ENCODE results near the gene DLEU7.
A peak's percentile ranks its signal among the peaks of the same experiment; 100 is the strongest.

Gene DLEU7

DNA sequence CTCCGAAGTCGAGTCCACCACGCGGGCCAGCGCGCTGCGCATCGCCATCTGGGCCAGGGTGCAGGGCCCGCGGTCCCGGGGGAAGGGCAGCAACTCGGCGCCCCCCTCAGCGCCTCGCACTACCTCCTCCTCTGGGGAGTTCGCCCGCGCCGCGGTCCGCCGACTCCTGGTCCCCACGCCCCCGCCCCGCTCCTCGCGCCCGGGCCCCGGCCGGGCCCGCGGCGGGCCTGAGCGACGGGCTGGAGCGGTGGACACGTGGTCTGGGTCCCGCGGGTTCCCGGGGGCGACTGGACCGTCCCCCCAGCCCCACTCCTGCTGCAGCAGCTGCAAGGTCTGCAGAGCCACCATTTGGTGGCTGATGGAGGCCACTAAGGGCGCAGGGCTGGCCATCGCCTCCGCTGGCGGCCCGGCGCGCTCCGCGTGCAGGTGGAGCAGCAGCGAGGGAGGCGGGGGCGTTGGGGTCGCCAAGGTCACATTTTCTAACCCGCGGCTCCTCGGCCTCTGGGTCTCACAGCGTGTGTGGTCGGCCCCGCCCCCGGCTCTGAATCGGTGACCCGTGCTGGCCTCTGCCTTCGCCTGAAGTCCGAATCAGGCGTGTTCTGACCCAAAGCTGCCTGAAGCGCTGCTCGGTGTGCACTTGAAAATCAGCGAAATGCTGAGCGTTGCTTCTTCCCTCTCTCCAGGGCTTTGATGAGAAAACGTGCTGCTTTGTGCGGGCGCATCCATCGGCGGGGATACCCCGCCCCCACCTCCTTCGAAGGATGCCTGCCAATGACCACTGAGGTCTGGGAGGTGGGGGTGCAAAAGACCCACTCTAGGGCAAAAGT is at the start of gene DLEU7:
Gene DLEU7, minus strand, starts transcription at position 436 of the 827 bp plus-strand sequence. Its CDS starts 46 bp downstream, at position 390.
- Histone ChIP-seq H3K9me3 (ENCODE audit: control insufficient read depth in 5 of 5, low read length in 5 of 5) (no peaks in the 10 kb centered on the region), H3K36me3 (ENCODE audit: control insufficient read depth in 5 of 5, insufficient read depth in 5 of 5, low read length in 5 of 5) (no peaks in the 10 kb centered on the region), H3K27ac (ENCODE audit: low read depth, low read length) (no peak within 1 kb of the TSS), H3K27me3 (ENCODE audit: control insufficient read depth in 5 of 5, insufficient read depth in 4 of 5, low read length in 5 of 5) (peaks cover 10 to 26% (median 19%) of the 10 kb centered on the region in 5 donors), H3K4me3 (ENCODE audit: low read depth in 1 of 5, low read length in 5 of 5) (peak within 1 kb of the TSS in 3 of 5 donors; percentile 23 to 42 (median 36)), H3K4me1 (ENCODE audit: control insufficient read depth in 5 of 5, insufficient read depth in 5 of 5, low read length in 5 of 5) (peaks cover 0 to 12% (median 10%) of the 10 kb centered on the region in 5 donors), H3K9ac (ENCODE audit: low read length in 5 of 5) (no peak within 1 kb of the TSS)

DNA sequence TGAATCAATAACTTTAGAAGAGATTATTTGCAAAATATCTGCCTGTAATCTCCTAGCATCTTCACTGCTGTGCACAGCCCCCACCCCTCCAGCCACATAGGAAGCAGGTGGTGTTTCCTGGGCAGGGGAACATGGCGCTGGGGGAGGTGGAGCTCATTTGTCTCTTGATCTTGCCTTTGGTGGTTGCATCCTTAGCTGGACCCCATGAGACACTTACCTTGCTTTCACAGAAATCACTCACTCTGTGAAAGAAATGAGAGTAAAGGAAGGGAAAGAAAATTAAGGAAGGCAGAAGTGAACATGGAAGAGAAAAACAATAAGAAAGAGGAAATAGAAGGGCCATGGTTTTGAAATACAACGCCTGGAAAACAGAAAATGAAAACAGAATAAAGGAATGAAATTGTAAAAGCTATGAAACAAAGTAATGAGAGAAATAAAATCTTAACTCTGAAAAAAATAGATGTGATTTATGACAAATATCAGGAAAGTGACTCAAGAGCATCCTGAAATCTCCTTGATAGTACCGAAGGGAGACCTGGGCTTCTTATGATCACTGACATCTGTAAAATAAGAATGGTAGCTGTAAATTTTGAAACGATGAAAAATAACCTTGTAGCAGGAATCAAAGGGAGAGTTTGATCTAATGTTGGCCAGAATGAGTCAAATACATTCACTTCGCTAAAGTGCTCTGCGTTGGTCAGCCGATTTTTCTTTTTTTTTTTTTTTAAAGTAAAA is 48.9 kb upstream of the DLEU7 start:
- Histone ChIP-seq H3K27ac (ENCODE audit: low read depth, low read length) (no peak overlapping the region), H3K4me1 (ENCODE audit: control insufficient read depth in 5 of 5, insufficient read depth in 5 of 5, low read length in 5 of 5) (peaks cover 0 to 3% (median 0%) of the 10 kb centered on the region in 5 donors), H3K4me3 (ENCODE audit: low read depth in 1 of 5, low read length in 5 of 5) (no peak overlapping the region)

DNA sequence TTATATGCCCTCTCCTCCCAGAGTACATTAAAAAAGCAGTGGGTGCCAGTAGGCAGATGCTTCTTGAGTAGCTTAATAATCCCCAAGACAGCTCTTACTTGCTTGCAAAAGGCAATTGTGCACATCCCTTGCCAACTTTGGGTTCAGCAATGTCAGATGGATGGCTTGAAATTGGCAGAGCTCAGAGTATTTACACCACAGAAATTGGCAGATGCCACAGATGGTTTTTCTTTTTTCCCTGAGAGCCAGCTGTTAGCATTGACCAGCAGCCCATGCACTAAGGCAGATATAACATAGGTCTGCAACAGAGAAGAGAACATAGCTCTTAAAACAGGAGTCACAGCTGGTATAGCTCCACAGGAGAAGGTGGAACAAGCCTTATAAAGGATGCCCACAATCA is 47.7 kb upstream of the DLEU7 start:
- H3K9ac ChIP-seq (ENCODE audit: low read length in 5 of 5), result no peak overlapping the region
- H3K4me1 ChIP-seq (ENCODE audit: control insufficient read depth in 5 of 5, insufficient read depth in 5 of 5, low read length in 5 of 5), result peaks cover 0 to 3% (median 0%) of the 10 kb centered on the region in 5 donors
- H3K27ac ChIP-seq (ENCODE audit: low read depth, low read length), result no peak overlapping the region
- peaks cover 0 to 4% (median 0%) of the 10 kb centered on the region in 5 donors for H3K9me3 ChIP-seq (ENCODE audit: control insufficient read depth in 5 of 5, low read length in 5 of 5)
- H3K4me3 ChIP-seq (ENCODE audit: low read depth in 1 of 5, low read length in 5 of 5), result no peak overlapping the region
- H3K27me3 ChIP-seq (ENCODE audit: control insufficient read depth in 5 of 5, insufficient read depth in 4 of 5, low read length in 5 of 5), result no peaks in the 10 kb centered on the region
- no peaks in the 10 kb centered on the region for H3K36me3 ChIP-seq (ENCODE audit: control insufficient read depth in 5 of 5, insufficient read depth in 5 of 5, low read length in 5 of 5)

More for the DNA sequence above, 48.9 kb upstream of the DLEU7 start:
- H3K36me3 ChIP-seq (ENCODE audit: control insufficient read depth in 5 of 5, insufficient read depth in 5 of 5, low read length in 5 of 5), result no peaks in the 10 kb centered on the region
- no peak overlapping the region for H3K9ac ChIP-seq (ENCODE audit: low read length in 5 of 5)
- H3K27me3 ChIP-seq (ENCODE audit: control insufficient read depth in 5 of 5, insufficient read depth in 4 of 5, low read length in 5 of 5), result no peaks in the 10 kb centered on the region
- H3K9me3 ChIP-seq (ENCODE audit: control insufficient read depth in 5 of 5, low read length in 5 of 5), result peaks cover 0 to 4% (median 0%) of the 10 kb centered on the region in 5 donors

DNA sequence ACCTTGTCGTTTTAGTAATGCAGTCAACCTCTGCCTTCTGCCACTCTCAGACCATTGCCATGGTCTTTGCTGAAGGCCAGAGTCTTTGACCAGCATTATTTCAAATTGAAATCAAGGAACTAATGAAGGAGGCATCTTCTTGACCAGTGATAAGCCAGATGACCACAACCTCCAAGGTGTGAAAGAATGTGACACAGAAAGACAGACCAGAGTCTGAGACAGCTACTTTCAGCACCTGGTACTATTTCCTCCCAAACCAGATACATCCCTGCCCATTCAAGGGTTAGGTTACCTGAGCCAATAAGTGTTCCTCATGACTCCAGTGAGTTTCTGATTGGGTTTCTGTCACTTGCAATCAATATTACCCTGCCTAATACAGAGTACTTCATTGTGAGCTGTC is 45.8 kb upstream of the DLEU7 start:
- Histone ChIP-seq H3K9ac (ENCODE audit: low read length in 5 of 5) (no peak overlapping the region), H3K27me3 (ENCODE audit: control insufficient read depth in 5 of 5, insufficient read depth in 4 of 5, low read length in 5 of 5) (no peaks in the 10 kb centered on the region), H3K27ac (ENCODE audit: low read depth, low read length) (no peak overlapping the region), H3K4me3 (ENCODE audit: low read depth in 1 of 5, low read length in 5 of 5) (no peak overlapping the region), H3K9me3 (ENCODE audit: control insufficient read depth in 5 of 5, low read length in 5 of 5) (peaks cover 0 to 4% (median 0%) of the 10 kb centered on the region in 5 donors), H3K36me3 (ENCODE audit: control insufficient read depth in 5 of 5, insufficient read depth in 5 of 5, low read length in 5 of 5) (no peaks in the 10 kb centered on the region), H3K4me1 (ENCODE audit: control insufficient read depth in 5 of 5, insufficient read depth in 5 of 5, low read length in 5 of 5) (peaks cover 0 to 3% (median 0%) of the 10 kb centered on the region in 5 donors)

DNA sequence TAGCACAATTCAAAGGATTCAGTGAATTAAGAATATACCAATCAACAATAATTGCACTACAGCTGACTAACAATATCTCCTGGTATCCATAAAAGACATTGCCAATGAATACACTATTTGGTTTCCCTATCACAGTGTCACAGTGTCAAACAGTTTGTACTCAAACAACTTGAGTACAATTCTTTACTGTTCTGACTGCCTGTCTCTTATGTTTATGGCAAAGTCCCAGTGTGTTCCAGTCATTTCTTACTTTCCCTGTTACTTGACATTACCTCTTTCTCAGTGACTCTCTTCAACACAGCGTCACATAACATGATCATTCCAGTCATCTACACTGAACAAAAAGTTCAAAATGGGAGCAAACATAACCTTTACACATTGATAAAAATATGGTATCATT is 44.9 kb upstream of the DLEU7 start:
- H3K27ac ChIP-seq (ENCODE audit: low read depth, low read length), result no peak overlapping the region
- no peak overlapping the region for H3K9ac ChIP-seq (ENCODE audit: low read length in 5 of 5)
- H3K4me3 ChIP-seq (ENCODE audit: low read depth in 1 of 5, low read length in 5 of 5), result no peak overlapping the region
- no peaks in the 10 kb centered on the region for H3K36me3 ChIP-seq (ENCODE audit: control insufficient read depth in 5 of 5, insufficient read depth in 5 of 5, low read length in 5 of 5)
- no peaks in the 10 kb centered on the region for H3K27me3 ChIP-seq (ENCODE audit: control insufficient read depth in 5 of 5, insufficient read depth in 4 of 5, low read length in 5 of 5)
- H3K9me3 ChIP-seq (ENCODE audit: control insufficient read depth in 5 of 5, low read length in 5 of 5), result peaks cover 0 to 4% (median 0%) of the 10 kb centered on the region in 5 donors
- H3K4me1 ChIP-seq (ENCODE audit: control insufficient read depth in 5 of 5, insufficient read depth in 5 of 5, low read length in 5 of 5), result no peaks in the 10 kb centered on the region

DNA sequence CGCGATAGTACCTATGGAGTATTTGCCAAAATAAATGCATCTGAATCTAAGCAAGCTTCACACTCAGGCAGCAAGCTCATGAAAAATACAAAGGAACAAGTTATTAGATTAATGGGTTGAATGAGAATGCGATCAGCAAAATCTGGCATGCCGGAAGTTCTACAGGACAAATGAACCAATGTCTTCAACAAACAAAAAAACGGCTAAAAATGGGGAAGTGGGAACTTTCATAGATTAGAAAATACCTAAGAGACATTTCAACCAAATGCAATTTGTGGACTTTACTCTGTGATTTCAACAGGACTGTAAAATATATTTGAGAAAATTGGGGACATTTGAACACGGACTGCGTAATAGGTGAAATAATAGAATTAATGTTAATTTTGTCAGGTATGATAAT is 43.7 kb upstream of the DLEU7 start:
- no peak overlapping the region for H3K9ac ChIP-seq (ENCODE audit: low read length in 5 of 5)
- H3K27ac ChIP-seq (ENCODE audit: low read depth, low read length), result no peak overlapping the region
- no peak overlapping the region for H3K4me3 ChIP-seq (ENCODE audit: low read depth in 1 of 5, low read length in 5 of 5)
- H3K4me1 ChIP-seq (ENCODE audit: control insufficient read depth in 5 of 5, insufficient read depth in 5 of 5, low read length in 5 of 5), result no peaks in the 10 kb centered on the region
- peaks cover 0 to 4% (median 0%) of the 10 kb centered on the region in 5 donors for H3K9me3 ChIP-seq (ENCODE audit: control insufficient read depth in 5 of 5, low read length in 5 of 5)
- no peaks in the 10 kb centered on the region for H3K36me3 ChIP-seq (ENCODE audit: control insufficient read depth in 5 of 5, insufficient read depth in 5 of 5, low read length in 5 of 5)
- H3K27me3 ChIP-seq (ENCODE audit: control insufficient read depth in 5 of 5, insufficient read depth in 4 of 5, low read length in 5 of 5), result no peaks in the 10 kb centered on the region

DNA sequence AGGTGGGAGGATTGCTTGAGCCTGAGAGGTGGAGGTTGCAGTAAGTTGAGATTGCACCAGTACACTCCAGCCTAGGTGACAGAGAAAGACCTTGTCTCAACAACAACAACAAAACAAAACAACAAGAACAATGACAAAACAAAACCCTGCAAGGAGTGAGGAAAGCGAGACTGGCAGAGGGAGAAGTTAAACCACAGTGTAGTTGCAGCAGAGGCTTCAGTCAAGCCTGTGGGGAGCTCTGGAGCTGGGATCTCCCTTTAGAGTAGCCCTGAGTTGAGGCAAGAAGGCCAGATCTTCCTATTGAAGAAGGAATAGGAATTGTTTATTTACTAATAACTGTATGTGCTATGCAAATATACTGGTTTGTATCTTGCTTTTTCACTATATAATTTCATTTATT is 40.8 kb upstream of the DLEU7 start:
- no peaks in the 10 kb centered on the region for H3K4me1 ChIP-seq (ENCODE audit: control insufficient read depth in 5 of 5, insufficient read depth in 5 of 5, low read length in 5 of 5)
- H3K27ac ChIP-seq (ENCODE audit: low read depth, low read length), result no peak overlapping the region
- H3K9ac ChIP-seq (ENCODE audit: low read length in 5 of 5), result no peak overlapping the region
- no peaks in the 10 kb centered on the region for H3K27me3 ChIP-seq (ENCODE audit: control insufficient read depth in 5 of 5, insufficient read depth in 4 of 5, low read length in 5 of 5)
- H3K9me3 ChIP-seq (ENCODE audit: control insufficient read depth in 5 of 5, low read length in 5 of 5), result no peaks in the 10 kb centered on the region
- H3K4me3 ChIP-seq (ENCODE audit: low read depth in 1 of 5, low read length in 5 of 5), result no peak overlapping the region
- H3K36me3 ChIP-seq (ENCODE audit: control insufficient read depth in 5 of 5, insufficient read depth in 5 of 5, low read length in 5 of 5), result no peaks in the 10 kb centered on the region

DNA sequence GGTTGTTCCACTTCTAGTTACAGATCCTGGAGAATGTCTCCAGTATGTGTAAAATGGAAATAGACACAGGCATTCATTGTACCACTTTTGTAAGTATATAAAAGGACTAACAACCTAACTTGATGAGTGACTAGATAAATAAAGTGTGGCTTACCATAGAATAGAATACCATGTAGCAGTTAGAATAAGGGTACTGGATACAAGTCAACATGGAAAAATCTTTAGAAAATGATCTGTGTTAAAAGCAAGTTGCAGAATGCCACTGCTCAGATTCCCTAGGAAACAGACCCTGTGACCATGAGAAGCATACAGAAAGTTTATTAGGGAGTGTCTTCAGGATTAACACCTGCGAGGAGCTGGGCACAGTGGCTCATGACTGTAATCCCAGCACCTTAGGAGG is 40.2 kb upstream of the DLEU7 start:
- no peak overlapping the region for H3K9ac ChIP-seq (ENCODE audit: low read length in 5 of 5)
- H3K27me3 ChIP-seq (ENCODE audit: control insufficient read depth in 5 of 5, insufficient read depth in 4 of 5, low read length in 5 of 5), result no peaks in the 10 kb centered on the region
- no peaks in the 10 kb centered on the region for H3K9me3 ChIP-seq (ENCODE audit: control insufficient read depth in 5 of 5, low read length in 5 of 5)
- no peaks in the 10 kb centered on the region for H3K4me1 ChIP-seq (ENCODE audit: control insufficient read depth in 5 of 5, insufficient read depth in 5 of 5, low read length in 5 of 5)
- H3K36me3 ChIP-seq (ENCODE audit: control insufficient read depth in 5 of 5, insufficient read depth in 5 of 5, low read length in 5 of 5), result no peaks in the 10 kb centered on the region
- no peak overlapping the region for H3K4me3 ChIP-seq (ENCODE audit: low read depth in 1 of 5, low read length in 5 of 5)
- no peak overlapping the region for H3K27ac ChIP-seq (ENCODE audit: low read depth, low read length)

DNA sequence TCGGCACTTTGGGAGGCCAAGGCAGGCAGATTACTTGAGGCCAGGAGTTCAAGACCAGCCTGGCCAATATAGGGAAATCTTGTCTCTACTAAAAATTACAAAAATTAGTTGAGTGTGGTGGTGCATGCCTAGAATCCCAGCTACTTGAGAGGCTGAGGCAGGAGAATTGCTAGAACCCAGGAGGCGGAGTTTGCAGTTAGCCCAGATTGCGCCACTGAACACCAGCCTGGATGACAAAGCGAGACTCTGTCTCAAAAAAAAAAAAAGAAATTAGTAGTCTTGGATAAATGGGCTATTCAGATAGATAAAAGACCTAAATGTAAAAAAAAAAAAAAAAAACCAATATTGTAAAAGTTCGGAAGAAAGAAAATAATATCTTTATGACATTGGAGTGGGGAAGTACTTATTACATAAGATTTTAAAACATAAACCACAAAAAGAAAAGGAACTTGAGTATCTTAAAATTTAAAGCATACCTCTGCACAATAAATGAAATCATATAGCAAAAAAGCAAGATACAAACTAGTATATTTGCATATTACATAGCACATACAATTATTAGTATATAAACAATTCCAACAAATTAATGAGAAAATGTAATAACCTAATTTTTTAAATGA is 39.4 kb upstream of the DLEU7 start:
- Histone ChIP-seq H3K4me1 (ENCODE audit: control insufficient read depth in 5 of 5, insufficient read depth in 5 of 5, low read length in 5 of 5) (no peaks in the 10 kb centered on the region), H3K27ac (ENCODE audit: low read depth, low read length) (no peak overlapping the region), H3K9me3 (ENCODE audit: control insufficient read depth in 5 of 5, low read length in 5 of 5) (no peaks in the 10 kb centered on the region), H3K4me3 (ENCODE audit: low read depth in 1 of 5, low read length in 5 of 5) (no peak overlapping the region), H3K27me3 (ENCODE audit: control insufficient read depth in 5 of 5, insufficient read depth in 4 of 5, low read length in 5 of 5) (no peaks in the 10 kb centered on the region), H3K36me3 (ENCODE audit: control insufficient read depth in 5 of 5, insufficient read depth in 5 of 5, low read length in 5 of 5) (no peaks in the 10 kb centered on the region), H3K9ac (ENCODE audit: low read length in 5 of 5) (no peak overlapping the region)

DNA sequence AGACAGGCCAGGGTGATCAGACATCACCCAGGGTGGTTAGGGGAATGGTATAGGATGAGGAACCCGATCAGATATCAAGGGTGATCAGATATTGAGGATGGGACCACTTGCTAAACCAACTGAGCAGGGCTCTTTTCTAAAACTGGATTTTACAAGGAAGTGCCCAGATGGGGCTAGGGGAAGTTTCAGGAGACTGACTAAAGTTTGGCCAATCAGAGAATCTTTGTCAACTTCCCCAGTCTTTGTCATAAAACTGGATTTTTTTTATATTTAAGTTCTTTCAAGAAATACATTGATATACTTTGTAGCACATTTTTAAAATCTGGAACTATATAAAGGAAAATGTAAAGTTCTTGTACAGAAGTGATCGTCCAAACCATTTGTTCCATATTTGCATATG is 30.5 kb upstream of the DLEU7 start:
- Histone ChIP-seq H3K9ac (ENCODE audit: low read length in 5 of 5) (no peak overlapping the region), H3K4me3 (ENCODE audit: low read depth in 1 of 5, low read length in 5 of 5) (no peak overlapping the region), H3K27ac (ENCODE audit: low read depth, low read length) (no peak overlapping the region), H3K4me1 (ENCODE audit: control insufficient read depth in 5 of 5, insufficient read depth in 5 of 5, low read length in 5 of 5) (no peaks in the 10 kb centered on the region), H3K9me3 (ENCODE audit: control insufficient read depth in 5 of 5, low read length in 5 of 5) (no peaks in the 10 kb centered on the region), H3K27me3 (ENCODE audit: control insufficient read depth in 5 of 5, insufficient read depth in 4 of 5, low read length in 5 of 5) (no peaks in the 10 kb centered on the region), H3K36me3 (ENCODE audit: control insufficient read depth in 5 of 5, insufficient read depth in 5 of 5, low read length in 5 of 5) (no peaks in the 10 kb centered on the region)
